HL-60/S4 treated with phorbol 12-myristate 13-acetate at 8.2 ng/mL for 4 days and 3 days (cell line): ENCODE data around the gene CEACAM16.
"Not testable (repeated sequence)": the region's sequence is repeated elsewhere in the genome, so short reads cannot be mapped to it uniquely, and the experiment has no call there.

Experiments
- in situ Hi-C: fragments of 300-500 bp; cut with MboI; formaldehyde crosslinking; loops from 2 replicates; pipeline ENCODE4 v1.15.0; 2022; ENCODE audit warnings: low sequenced_read_pairs

Gene CEACAM16

DNA sequence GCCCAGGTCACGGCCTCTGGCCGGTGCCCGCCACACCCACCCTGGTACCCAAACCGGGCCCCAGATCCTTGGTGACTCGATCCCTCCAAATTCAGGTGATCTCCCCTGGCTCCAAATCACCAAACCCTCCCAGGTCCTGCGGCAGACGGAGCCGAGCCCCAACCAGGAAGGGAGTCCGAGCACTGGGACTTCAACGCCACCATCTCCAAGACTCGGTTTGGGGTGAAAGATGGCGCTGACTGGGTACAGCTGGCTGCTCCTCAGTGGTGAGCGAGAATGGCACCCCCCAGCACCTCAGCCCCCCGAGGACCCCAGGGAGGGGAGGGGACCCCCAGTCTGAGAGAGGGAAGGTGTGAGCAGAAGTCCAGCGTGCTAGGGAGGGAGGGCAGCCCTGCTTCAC, 2.3 kb downstream of the CEACAM16 start:
- in situ Hi-C loops: no loop called here

- in situ Hi-C loops: no loop called here
Measured at GRCh38 chr19:44702551-44703176, 3.7 kb downstream of the CEACAM16 start.

GRCh38 chr19:44703336-44704078, 4.6 kb downstream of the CEACAM16 start:
- in situ Hi-C loops: no loop called here

GRCh38 chr19:44704982-44705381, 6.0 kb downstream of the CEACAM16 start:
- in situ Hi-C loops: no loop called here

DNA sequence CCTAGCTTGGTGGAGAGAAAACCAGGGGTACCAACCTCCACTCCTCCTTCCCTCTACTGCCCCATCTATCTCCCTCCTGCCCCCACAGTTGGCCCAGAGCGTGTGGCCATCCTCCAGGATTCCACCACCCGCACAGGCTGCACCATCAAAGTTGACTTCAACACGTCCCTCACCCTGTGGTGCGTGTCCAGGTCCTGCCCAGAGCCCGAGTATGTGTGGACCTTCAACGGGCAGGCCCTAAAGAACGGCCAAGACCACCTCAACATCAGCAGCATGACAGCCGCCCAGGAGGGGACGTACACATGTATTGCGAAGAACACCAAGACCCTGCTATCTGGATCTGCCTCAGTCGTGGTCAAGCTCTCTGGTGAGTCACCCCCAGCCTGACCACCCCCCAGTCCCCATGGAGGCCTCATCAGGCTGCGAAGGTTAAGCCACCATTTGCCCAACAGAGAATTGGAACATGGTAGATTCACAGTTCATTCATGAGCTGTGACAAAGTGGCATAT, 6.6 kb downstream of the CEACAM16 start:
- in situ Hi-C loops: no loop called here

DNA sequence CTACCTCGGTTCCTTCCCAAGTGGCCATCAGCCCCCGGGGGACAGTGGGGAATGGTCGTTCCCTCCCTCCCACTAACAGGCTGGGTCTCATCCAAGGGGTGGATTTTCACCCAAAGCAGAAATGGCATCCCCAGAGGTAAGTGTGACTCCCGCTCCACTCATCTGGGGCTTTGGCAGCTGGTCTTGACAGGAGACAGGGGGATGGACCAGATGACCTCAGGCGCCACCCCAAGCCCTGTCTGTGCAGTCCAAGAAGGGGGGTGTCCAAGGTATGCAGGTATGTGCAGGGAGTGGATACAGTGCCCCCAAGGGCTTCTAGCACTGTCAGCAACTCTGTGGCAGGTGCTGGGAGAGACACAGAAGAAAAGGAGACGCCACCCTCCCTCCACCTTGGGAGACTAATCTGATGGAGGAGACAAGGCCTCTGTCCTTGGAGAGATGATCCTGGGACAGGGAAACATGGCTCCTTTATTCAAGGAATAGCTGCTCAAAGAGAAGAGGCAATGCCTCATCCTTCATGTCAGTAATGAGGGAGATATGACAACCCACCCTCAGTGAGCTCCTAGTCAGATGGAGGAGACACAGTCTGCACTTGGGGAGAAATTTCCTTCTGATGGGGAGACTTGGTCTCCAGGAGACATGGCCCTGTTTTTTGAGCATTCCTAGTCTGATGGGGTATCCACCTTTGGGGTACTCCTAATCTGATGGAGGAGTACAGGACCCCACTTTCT, 7.7 kb downstream of the CEACAM16 start:
- in situ Hi-C loops: no loop called here

DNA sequence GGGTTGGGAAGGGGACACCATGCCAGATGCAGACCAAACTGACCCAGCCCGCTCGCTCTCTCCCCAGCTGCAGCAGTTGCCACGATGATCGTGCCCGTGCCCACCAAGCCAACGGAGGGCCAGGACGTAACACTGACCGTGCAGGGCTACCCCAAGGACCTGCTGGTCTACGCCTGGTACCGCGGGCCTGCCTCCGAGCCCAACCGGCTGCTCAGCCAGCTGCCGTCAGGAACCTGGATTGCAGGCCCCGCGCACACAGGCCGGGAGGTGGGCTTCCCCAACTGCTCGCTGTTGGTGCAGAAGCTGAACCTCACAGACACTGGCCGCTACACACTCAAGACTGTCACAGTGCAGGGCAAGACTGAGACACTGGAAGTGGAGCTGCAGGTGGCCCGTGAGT, 8.8 kb downstream of the CEACAM16 start:
- in situ Hi-C loops: no loop called here

DNA sequence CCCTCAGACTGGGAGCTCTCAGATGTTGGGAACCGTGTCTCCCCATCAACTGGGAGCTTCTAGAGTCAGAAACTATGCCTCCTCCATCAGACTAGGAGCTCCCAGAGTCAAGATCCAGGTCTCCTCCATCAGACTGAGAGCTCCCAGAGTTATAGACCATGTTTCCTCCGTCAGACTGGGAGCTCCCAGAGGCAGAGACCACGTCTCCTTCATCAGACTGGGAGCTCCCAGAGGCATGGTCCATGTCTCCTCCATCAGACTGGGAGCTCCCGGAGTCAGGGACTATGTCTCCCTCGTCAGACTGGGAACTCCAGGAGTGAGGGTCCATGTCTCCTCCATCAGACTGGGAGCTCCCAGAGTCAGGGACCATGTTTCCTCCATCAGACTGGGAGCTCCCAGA, 10.0 kb downstream of the CEACAM16 start:
- in situ Hi-C loops: no loop called here

DNA sequence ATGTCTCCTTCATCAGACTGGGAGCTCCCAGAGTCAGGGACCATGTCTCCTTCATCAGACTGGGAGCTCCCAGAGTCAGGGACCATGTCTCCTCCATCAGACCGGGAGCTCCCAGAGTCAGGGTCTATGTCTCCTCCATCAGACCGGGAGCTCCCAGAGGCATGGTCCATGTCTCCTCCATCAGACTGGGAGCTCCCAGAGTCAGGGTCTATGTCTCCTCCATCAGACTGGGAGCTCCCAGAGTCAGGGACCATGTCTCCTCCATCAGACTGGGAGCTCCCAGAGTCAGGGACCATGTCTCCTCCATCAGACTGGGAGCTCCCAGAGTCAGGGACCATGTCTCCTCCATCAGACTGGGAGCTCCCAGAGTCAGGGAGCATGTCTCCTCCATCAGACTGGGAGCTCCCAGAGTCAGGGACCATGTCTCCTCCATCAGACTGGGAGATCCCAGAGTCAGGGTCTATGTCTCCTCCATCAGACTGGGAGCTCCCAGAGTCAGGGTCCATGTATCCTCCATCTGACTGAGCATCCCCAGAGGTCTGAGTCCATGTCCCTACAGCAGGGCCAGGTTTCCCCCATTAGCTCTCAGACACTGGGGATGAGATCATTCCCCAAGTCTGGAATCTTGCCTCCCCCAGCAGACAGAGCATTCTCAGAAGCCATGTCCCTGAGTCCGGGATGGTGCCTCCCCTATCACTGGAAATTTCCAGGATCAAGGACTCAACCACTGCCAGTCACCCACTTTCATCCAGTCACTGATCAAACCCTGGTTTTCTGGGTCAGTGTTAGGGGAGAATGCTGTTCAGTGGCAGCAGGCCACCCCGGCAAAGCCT, 10.7 kb downstream of the CEACAM16 start:
- in situ Hi-C loops: not testable (repeated sequence)

- in situ Hi-C loops: no loop called here
Measured at GRCh38 chr19:44710483-44710882, 11.5 kb downstream of the CEACAM16 start.

GRCh38 chr19:44712864-44713515, 14.0 kb downstream of the CEACAM16 start:
- in situ Hi-C loops: no loop called here

DNA sequence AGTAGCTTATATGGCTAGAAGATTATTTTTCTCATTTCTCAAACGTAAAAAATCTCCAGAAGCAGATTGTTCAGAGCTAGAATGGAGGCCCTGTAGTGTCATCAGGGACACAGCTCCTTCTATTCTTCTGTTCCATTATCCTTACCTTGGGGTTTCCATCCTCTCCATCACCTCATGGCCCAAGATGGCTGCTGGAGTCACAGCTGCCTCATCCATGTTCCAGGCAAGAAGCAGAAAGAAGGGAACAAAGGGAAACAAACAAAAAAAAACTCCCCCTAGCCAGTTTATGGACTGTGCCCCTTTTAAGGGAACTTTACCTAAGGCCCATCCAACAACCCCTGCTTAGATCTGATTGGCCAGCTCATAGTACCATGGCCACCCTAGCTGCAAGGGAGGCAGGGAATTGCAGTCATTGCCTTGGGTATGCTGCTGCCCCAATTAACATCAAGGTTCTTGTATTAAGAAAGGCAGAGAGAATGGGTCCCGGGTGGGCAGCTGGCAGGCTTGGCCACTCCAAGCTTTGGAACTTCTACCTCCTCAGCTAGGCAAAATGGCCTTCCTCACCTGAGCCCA, 15.7 kb downstream of the CEACAM16 start:
- in situ Hi-C loops: no loop called here

DNA sequence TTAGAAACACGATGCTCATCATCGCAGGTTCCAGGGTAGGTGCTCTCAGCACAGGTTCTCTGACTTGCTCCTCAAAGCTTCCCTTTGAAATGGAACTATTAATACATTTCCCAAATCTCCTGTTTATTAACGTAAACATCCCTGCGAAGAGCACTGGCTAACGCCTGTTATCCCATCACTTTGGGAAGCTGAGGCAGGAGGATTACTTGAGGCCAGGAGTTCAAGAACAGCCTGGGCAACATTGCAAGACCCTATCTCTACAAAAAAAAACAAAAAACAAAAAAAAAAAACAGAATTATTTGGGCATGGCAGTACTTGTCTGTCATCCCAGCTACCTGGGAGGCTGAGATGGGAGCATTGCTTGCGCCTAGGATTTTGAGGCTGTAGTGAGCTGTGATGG, 18.7 kb downstream of the CEACAM16 start:
- in situ Hi-C loops: no loop called here

DNA sequence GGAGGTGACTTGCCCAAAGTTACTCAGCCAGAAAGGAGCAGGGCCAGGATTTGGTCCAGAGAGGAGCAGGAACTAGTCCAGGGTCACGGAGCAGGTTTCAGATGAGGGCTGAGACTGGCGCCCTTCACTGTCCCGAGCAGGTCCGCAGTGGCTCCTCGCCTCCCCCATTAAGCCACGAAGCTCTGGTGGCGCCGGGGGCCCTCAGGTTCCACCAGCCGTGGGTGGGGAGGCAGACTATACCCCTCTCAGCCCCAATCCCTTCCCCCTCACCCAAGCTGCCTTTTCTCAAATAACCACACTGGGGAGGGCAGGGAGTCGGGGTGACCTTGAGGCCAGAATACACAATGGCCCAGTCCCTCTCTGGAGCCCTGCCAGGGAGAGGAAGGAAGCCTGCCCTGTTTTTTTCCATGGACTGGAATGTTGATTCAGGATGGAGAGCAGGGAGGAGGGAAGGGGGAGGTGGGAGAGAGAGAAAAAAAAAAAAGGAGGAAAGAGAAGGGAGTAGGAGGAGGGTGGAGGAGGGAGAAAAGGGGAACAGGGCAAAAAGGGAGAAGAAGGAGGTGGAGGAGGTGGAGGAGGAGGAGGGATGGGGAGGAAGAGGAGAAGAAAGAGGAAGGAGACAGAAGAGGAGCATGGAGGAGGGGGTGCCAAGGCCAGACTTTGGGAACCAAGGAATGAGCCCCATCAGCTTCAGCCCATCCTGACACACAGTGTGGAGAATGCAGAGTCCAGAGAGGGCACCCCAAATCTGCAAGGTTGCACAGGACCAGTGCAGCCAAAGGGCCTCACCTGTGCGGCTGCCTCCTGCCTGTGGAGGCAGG, 19.7 kb downstream of the CEACAM16 start:
- in situ Hi-C loops: no loop called here

GRCh38 chr19:44719262-44719701, 20.3 kb downstream of the CEACAM16 start:
- in situ Hi-C loops: no loop called here

- in situ Hi-C loops: loop anchor here (10.0 kb wide), 1 partner anchor 54 kb away; the partner anchor contains the start of gene CBLC
Measured at GRCh38 chr19:44720396-44720795, 21.4 kb downstream of the CEACAM16 start.

DNA sequence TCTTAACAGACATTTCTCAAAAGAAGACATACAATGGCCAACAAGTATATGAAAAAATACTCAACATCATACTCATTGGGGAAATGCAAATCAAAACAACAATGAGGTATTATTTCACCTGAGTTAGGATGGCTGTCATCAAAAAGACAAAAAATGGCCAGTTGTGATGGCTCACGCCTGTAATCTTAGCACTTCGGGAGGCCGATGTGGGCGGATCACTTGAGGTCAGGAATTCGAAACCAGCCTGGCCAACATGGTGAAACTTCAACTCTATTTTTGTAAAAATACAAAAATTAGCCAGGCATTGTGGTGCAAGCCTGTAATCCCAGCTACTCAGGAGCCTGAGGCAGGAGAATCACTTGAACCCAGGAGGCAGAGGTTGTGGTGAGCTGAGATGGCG, 22.0 kb downstream of the CEACAM16 start:
- in situ Hi-C loops: loop anchor here (10.0 kb wide), 1 partner anchor 54 kb away; the partner anchor contains the start of gene CBLC

DNA sequence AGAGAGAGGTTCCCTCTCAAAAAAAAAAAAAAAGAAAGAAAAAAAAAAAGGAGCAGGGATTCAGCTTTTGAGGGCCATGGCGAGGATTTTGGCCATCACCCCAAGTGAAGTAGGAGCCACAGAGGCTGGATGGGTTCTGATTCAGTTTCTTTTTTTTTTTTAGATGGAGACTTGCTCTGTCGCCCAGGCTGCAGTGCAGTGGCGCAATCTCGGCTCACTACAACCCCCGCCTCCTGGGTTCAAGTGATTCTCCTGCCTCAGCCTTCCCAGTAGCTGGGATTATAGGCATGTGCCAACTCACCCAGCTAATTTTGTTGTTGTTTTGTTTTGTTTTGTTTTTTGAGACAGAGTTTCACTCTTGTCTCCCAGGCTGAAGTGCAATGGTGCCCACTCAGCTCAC, 22.4 kb downstream of the CEACAM16 start:
- in situ Hi-C loops: loop anchor here (10.0 kb wide), 1 partner anchor 53 kb away; the partner anchor contains the start of gene CBLC
